HG03060 (cell line): ENCODE data around the gene C13orf42.
"Not testable (repeated sequence)": the region's sequence is repeated elsewhere in the genome, so short reads cannot be mapped to it uniquely, and the experiment has no call there.

Source experiments
- ATAC-seq: cut with Tn5 transposase; IDR thresholded peaks from one replicate; pipeline ENCODE4 v1.9.1; 2021; ENCODE audit warnings: low read depth, moderate number of reproducible peaks; ENCODE audit not compliant: unreplicated experiment

The C13orf42 gene

DNA sequence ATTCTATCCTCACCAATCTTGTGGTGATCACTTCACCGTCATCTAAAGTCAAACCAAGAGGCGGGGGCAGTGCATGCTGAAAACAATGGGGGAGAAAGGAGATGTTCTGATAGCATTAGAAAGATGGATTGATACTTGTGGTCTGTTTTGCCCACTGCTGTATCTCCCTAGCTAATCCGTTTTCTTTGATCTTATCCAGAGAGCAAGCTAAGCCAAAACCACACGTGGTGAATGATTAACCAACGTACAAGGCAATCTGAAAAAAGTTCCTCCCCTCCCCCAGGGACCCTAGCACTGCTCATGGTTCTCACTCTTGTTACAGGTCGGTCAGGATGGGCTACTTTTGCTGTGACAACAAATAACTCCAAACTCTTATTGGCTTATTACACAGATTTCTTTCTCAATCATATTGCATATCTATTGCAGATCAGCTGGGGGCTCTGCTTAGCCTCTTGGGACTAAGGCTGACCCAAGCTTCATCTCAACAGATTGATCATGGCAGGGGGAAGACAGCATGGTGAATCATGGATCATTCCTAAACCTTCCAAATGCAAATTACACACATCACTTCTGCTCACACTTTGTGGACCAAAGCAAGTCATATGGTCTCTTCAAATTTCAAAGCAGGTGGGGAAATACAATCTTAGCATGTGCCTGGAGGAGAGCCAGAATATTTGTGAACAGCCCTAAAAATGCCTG lies 11.9 kb upstream of the C13orf42 start:
- ATAC-seq: no peak

DNA sequence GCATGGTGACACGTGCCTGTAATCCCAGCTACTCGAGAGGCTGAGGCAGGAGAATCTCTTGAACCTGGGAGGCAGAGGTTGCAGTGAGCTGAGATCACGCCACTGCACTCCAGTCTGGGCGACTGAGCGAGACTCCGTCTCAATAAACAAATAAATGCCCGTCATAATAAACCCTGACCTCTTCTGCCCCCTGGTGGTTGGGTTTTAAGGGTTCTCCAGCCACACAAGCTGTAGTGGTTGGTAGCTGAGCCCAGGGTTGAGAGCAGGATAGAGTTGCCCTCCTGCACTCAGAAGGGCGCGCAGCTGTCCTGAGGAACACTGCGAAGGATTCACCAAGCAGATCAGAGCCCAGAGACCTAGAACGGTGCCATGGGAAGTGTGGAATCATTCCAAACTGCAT lies 9.8 kb upstream of the C13orf42 start:
- ATAC-seq: not testable (repeated sequence)

DNA sequence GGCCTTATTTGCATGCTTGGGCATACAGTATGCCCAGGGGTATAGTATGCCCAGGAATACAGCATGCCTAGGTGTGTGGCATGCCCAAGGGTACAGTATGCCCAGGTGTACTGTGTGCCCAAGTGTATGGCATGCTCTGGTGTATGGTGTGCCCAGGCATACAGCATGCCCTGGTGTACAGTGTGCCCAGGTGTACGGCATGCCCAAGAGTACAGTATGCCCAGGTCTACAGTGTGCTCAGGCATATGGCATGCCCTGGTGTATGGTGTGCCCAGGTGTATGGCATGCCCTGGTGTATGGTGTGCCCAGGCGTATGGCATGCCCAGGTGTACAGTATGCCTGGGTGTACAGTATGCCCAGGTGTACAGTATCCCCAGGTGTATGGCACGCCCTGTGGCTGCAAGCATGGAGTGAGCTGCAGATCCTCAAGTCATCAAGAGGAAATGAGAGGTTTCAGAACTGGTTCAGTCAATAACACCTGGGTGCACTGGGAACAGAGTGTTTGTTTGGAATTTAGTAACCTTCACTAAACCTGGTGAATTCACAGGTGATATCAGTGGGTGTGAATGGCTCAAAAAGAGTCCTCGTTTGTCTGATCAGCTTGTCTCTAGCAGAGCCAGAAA lies 7.8 kb upstream of the C13orf42 start:
- ATAC-seq: no peak

DNA sequence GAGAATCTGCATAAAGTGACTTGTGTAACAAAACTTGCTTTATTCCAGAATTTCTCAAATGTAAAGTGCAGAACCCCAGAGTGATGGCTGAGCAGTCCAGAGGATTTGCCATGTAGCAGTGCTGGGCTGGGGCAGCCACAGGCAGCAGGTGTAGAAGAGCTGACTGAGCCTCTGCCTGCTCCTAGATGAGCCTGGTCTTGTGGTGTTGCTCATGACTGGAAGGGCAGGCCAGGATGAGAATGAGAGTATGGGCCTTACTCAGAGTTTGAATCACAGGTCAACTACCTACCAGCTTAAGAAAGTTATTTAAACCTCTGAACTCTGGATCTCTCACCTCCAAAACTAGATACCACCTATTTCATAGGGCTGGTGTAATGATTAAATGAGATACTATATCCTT lies 2.9 kb upstream of the C13orf42 start:
- no peak for ATAC-seq

DNA sequence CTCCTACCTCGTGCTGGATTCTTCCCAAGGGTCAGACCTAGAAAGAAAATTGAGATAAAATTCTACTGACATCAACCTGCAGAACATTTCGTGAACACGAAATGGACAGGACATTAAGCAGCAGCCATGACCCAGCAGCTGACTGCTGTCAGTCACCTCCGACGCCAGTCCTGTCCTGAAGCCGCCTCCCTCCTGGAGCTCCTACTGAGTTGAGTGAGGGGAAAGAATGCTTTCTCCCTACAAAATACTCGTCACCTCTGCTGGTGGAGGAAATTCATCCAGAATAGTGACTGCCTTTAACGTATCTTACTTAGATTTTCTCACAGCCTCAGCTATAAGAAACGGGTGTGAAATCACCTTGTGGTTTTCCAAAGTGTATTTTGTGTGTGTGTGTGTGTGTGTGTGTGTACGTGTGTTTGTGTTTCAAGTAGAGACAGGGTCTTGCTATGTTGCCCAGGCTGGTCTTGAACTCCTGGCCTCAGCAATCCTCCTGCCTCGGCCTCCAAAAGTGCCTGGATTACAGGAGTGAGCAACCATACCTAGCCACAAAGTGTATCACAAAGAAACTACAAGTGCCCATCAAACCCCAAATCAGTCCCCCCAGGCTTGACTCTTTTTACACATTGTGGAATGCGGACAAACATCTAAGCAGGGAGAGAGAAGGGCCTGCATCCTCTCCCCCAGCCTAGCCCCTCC lies 2.3 kb upstream of the C13orf42 start:
- ATAC-seq: no peak

DNA sequence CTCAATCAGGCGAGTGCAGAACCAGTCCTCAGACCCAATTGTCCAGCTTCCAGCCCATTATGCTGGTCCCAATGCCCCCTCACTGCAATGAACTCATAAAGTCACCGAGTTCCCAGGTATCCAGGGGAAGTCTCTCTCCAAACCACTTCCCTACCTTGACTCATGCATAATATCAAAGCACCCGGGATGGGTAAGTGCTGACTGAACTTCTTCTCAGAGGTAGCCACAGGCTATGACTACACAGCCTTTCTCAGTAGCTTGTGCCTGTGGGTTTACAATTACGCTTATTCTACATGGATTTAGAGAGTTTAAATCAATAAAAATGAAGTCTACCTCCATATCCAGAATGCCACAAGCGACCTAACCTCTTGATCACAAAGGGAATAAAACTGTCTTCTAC lies 1.7 kb upstream of the C13orf42 start:
- no peak for ATAC-seq

DNA sequence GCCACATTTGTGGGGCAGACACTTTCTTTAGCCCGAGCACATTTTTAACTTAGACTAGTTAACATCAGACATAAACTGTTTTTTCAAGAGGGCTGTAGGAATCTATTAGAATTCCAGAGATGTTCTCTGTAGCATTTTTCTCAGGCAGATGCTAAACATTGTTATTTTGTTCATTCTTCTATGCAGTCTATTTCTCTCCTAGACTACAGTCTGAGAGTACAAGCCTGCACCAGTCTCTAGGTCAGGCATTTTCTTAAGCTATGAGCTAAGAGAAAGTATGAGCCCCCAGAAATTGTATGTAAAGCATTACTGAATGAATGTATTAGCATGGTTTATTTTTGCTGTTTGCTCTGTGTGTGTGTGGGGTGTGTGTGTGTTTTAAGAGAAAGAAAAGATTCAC lies 923 bp upstream of the C13orf42 start:
- no peak for ATAC-seq

DNA sequence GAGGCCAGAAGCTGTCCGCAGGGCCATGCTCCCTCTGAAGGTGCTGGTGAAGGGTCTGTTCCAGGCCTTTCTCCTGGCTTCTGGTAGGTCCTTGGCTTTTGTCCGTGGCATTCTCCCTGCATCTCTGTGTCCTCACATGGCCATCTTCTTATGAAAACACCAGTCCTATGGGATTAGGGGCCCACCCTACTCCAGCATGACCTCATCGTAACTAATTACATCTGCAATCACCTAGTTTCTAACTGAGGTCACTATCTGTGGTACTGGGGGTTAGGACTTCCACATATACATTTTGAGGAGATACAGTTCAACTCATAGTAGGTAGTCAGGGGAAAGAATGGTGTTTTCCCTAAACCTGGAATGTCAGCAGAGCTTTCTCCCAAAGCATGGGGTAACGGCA lies 3.1 kb downstream of the C13orf42 start:
- ATAC-seq: no peak

DNA sequence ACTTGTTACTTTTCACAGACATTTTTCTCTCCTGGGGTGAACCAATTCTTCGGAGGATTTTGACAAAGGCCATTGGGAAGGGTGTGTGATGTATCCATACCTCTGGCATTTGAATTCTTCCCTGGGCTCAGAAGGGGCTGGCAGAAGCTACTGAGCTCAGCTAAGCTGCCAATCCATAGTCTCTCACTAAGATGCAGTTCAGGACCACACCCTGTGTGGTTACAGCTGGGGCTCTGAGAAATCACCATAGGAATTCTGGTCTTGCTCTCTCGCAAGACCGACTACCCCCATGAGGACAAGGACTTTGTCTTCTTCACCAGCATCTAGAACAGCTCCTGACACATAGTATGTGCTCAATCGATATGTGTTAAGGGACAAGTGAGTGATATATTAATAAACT lies 6.0 kb downstream of the C13orf42 start:
- no peak for ATAC-seq

DNA sequence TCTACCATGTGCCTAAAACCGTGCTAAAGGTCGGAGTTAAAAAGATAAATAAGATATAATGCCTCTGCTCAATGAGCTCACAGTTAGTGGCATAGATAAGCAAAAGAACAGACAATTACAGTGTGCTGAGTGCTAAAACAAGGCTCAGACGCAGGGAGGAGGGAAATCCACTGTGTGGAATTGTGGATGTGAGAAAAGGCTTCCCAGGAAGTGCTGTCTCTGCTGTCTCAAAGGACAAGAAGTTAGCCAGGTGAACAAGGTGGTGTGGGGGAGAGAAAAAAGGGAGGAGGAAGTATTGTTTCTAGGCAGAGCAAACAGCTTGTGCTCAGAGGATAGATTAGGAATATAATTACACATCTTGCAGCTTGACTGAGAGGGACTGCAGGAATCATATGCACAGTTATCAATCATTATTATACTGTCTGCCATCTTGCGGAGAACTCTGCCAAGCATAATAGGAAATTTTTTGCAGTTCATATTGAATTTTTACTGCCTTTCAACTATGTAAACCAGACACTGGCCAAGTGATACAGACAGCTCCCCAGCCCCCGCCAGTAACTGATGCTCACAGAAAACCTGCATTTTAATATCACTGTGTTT lies 9.3 kb downstream of the C13orf42 start:
- ATAC-seq: no peak

DNA sequence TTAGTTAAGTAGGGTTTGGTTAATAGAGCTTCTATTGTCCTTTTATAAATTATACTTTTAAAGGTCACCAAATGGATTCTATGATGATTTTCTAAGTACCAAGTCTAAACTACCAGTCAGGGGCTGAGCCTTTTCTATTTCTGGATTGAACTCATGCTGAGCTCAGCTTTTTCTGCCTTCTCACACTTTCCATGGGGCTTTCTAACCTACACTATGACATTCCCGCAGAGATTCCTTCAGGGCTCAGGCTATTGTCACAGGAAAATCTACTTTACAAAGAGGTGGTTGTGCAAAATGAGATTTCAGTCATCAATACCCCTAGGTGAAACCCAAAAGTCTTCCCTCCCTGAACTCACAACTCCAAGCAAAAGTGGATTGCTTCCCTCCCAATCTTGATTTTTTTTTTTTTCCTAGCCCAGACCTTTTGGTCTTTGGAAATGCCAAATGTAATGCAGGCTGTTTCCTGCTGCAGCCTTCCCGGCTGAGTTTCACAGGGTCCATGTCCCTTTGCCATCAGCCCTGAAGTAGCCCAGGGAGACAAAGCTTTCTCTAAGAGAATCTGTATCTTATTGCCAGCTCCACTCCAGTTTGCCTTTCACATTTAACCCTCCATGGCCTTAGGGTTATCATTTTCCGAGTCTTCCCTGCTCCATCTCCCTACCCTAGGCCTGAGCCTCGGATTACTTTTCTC lies 13.6 kb downstream of the C13orf42 start:
- ATAC-seq: no peak

DNA sequence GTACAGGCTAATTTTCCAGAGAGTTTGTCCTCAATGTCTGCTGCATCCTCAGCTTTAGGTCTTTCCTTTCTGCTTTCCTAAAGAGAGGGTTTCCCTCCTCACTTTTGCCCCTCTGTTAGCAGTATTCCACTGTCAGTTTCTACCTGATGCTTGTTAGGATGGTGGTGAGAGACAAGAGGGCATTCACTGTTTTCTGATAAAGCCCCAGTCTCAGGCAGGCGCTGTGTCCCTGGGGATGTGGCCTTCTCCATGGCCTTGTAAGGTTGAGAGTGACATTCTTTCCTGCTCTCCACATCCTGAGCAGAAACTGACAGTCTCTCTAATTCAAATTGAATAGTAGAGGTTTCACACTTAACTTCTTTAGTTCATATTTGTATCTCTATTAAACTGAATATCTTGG lies 14.9 kb downstream of the C13orf42 start:
- ATAC-seq: no peak

DNA sequence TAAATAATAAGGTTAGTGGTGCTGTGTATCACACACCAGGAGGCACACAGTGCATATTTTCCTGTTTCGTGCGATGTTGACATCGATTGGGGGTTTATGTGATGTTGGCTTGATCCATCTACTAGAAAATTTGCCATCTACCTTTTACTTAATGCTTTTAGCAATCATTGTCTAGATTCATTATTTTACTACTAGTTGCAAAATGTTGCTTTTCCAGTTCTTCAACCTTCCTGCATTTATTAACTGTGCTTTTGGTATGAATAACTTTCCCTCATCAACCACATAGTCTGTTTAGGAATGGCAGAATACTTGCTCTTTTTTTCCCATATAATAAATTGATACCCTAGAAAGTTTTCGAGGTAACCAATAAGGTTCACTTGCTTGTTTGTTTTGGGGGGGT lies 17.5 kb downstream of the C13orf42 start:
- no peak for ATAC-seq

DNA sequence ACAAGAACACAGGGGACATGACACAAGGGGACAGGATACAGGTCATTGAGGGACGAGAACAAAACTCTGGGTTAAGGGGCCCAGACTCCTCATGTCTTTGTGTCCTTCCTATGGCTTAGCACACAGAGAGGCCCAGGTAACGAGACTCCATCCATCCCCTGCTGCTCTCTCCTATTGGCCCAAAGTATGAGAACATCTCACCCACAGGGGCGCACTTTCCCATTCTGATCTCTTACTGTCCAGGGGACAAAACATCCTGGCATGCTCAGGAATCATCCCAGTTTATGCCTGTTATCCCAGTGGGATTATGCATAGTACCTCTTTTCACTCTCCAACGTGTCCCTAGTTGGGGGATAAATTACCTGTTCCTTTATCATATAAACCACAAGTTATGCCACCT lies 19.2 kb downstream of the C13orf42 start:
- no peak for ATAC-seq

DNA sequence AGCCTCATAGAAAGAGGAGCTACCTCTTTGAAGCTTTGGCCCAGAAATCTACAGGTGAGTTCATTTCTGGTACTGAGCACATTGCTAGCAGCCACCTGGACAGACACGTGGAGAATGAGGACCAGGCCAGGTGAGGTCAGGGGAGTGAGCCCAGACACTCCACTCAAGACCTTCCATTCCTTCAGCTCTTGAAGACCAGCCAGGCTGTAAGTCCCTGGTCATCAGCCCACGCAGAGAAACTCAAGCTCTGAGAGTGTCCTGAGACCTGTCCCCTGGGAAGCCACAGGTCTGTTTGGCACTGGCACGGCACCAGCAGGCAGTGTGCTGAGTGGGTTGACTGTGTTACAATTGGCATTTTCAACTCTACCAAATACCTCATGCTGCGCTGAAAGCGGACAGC lies 27.4 kb downstream of the C13orf42 start:
- ATAC-seq: no peak

DNA sequence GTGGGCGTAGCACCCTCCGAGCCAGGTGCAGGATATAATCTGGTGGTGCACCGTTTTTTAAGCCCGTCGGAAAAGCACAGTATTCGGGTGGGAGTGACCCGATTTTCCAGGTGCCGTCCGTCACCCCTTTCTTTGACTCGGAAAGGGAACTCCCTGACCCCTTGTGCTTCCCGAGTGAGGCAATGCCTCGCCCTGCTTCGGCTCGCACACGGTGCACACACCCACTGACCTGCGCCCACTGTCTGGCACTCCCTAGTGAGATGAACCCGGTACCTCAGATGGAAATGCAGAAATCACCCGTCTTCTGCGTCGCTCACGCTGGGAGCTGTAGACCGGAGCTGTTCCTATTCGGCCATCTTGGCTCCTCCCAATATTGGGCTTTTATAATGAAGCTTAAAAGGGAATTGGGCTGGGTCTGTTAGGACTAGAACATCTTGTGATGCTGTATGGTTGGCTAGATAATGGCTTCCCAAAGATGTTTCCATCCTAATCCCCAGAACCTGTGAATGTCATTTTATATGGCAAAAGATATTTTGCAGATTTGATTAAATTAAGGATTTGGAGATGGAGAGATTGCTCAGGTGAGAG lies 30.5 kb downstream of the C13orf42 start:
- not testable (repeated sequence) for ATAC-seq

DNA sequence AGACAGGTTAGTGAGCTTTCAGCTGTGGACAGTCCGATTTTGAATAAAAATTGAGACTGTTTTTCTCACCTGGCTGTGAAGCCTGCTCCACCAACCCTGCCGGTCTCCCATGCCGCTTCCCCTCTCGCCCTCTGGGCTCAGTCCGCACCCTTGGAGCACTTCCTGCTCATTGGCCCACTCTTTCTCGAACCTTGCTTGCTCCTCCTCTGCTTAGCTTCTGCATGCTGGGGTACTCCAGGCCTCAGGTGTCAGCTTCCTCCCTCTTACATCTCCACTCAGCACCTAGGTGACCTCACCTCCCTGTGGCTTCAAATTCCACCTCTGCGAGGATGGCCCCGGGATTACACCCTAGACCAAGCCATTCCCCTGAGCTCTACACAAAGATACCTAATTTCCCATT lies 39.6 kb downstream of the C13orf42 start:
- ATAC-seq: no peak

DNA sequence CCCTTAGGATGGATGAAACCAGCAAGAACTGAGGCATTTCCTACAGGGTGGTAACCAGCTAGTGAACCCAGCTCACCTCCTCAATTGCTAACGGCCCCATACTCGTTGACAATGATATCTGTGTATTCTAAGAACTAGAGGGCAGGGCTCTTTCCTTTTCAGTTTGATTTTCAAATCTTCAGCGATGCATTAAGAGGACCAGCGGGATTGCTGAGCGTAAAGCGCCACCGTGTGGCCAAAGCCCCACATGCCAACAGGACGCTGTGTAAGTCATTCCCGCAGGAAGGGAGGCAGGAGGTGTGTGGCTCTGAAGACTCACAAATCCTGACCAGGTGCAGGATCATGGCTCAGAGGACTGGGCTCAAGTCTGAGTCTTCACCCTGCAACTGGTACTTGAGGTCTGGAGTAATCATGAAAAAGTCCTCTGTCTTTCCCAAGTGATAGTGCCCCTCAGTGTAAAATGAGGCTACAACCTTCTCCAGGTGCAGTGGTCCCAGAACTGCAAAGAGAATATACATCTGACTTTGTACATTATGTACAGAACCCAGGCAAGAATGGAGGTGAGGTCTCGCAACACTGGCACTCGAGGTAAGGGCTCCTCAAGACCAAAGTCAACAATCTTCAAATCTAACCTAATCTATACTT lies 40.9 kb downstream of the C13orf42 start:
- ATAC-seq: peak; percentile 68

DNA sequence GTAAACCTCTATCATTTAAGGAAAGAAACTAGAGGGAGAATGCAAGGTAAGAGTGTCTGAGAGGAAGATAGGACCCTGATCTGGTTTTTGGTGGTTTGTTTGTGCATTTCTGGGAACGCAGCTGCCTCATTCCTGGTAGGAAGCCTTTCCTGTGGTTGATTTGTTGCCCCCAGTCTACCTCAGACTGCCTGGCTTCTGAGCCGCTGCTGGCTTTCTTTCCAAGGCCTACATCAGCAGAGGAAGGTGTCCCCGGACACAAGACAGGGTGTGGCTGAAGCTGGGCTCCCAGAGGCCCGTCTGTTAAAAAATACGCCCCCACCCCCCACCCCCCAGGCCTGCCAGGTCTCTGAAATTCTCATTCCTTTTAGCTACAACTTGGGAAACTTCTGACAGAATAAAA lies 42.6 kb downstream of the C13orf42 start:
- no peak for ATAC-seq

DNA sequence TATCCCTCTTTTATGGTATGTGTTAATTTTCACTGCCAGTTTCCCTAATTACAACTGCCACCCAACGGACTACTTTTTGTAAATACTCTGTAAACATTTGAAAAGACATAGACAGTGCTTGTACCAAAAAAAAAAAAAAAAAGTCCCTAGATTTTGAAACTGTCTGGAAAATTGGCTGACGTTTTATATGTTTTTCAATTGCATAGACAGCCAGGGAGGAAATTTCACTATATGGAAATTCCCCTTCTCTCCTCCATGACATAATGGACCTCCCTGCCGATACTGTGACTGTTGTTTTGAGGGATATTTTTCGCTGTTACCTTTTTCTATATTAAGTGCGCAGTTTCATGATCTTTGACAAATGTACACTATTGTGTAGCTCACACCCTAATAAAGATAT lies 43.4 kb downstream of the C13orf42 start:
- ATAC-seq: no peak
